ENCODE data around the gene ABLIM2.
A peak's percentile ranks its signal among the peaks of the same experiment; 100 is the strongest.
"Not testable (repeated sequence)": the region's sequence is repeated elsewhere in the genome, so short reads cannot be mapped to it uniquely, and the experiment has no call there.

Gene ABLIM2

GRCh38 chr4:7950301-7951092 is 208.1 kb downstream of the ABLIM2 start:
- no peak for DNase-seq

- DNase-seq = no peak
These were observed 208.9 kb downstream of the ABLIM2 start for GRCh38 chr4:7949759-7950158.

DNA sequence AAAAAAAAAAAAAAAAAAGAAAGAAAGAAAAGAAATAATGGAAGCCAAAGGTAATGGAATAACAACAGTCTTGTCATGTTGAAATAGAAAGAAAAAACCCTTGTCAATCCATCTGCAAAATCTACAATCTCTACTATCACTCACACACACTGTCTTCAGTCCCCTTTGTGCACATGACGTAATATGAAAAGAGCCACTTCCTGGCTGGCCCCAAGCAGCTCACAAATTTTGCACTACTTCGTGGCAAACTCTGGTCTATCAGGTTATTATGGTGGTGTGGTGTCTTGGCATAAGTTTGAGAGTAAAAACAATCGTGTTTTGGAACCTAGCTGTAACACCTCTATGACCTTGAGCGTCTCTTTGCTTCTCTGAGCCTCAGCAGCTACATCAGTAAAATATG is 210.7 kb downstream of the ABLIM2 start:
- DNase-seq = no peak

DNA sequence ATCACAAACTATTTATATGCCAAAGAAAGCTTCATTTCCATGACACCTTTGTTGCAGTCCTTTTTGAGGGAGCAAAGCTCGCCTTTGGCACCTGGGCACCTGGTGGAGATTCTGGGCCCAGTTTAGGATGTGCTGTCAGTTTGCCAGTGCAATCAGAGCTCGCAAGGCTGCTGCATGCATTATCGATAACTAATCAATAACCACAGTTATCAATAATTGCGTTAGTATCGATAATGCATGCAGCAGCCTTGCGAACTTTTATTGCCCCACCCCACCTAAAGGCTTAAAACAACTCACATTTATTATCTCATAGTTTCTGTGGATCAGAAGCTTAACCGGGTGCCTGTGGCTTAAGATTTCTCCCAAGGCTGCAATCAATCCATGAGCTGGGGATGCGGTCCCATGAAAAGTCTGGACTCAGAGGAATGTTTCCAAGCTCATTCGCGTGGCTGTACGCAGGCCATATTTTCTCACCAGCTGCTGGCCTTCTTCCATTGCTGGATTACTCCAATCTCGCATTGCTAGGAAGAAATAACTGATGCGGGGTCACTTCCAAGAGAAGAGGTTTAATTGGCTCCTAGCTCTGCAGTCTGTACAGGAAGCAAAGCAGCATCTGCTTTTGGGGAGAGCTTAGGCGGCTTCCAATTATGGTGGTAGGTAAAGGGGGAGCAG is 212.8 kb downstream of the ABLIM2 start:
- no peak for DNase-seq

- DNase-seq = no peak
These were observed 213.9 kb downstream of the ABLIM2 start for GRCh38 chr4:7944599-7945220.

DNA sequence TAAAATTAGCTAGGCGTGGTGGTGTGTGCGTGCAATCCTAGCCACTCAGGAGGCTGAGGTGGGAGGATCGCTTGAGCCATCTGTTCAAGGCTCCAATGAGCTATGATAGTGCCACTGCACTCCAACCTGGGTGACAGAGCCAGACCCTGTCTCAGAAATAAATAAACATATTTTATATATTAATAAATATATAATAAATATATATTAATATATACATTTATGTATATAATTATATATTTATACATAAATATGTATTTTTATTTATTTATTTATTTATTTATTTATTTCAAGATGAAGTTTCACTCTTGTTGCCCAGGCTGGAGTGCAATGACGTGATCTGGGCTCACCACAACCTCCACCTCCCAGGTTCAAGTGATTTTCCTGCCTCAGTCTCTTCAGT is 214.9 kb downstream of the ABLIM2 start:
- not testable (repeated sequence) for DNase-seq

DNA sequence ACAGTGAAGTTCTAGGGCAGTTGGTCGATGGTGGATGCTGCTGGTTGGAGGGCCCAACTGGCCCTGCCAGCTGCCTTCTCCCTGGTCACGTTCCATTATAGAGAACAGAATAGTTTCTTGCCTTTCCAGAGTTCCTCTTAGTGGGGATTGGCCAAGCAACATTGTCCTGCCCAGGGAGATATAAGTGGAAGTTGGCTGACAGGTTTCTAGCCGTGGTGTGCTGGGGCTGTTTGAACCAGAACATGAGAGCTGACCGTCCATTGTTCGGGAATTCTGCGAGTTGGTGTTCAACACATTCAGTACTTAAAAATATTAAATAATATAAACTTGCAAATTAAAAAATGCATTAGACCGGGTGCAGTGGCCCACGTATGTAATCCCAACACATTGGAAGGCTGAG is 215.4 kb downstream of the ABLIM2 start:
- DNase-seq = no peak

- no peak for DNase-seq
These were observed 216.6 kb downstream of the ABLIM2 start for GRCh38 chr4:7941965-7942496.

DNA sequence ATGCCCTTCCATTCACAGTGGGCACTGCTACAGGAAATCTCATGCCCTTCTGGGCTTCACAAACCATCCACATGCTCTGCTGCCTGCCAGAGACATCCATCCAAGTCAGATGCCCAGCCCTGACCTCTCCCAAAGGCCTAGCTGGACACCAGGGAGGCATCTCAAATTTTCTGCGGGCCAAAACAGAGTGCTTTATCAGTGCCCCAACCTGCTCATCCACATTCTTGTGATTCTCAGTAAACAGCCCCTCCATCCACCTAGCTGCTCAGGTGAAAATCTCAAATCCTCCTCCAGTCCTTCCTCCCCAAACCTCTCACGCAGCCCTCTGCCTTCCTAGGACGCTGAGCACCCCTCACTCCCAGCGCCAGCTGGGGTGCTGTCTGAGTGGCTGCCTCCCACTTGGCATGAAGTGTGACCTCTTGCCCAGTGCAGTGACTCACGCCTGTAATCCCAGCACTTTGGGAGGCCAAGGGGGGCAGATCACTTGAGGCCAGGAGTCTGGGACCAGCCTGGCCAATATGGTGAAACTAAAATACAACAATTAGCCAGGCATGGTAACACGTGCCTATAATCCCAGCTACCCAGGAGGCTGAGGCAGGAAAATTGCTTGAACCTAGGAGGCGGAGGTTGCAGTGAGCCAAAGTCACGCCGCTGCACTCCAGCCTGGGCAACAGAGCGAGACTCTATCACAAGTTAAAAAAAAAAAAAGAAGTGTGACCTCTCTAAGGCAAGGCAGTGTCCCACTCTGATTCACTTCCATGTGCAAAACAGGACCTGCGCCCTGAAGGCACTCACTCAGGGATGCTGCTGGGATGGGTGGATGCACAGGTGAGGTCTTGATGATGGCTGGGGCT is 217.3 kb downstream of the ABLIM2 start:
- no peak for DNase-seq

DNA sequence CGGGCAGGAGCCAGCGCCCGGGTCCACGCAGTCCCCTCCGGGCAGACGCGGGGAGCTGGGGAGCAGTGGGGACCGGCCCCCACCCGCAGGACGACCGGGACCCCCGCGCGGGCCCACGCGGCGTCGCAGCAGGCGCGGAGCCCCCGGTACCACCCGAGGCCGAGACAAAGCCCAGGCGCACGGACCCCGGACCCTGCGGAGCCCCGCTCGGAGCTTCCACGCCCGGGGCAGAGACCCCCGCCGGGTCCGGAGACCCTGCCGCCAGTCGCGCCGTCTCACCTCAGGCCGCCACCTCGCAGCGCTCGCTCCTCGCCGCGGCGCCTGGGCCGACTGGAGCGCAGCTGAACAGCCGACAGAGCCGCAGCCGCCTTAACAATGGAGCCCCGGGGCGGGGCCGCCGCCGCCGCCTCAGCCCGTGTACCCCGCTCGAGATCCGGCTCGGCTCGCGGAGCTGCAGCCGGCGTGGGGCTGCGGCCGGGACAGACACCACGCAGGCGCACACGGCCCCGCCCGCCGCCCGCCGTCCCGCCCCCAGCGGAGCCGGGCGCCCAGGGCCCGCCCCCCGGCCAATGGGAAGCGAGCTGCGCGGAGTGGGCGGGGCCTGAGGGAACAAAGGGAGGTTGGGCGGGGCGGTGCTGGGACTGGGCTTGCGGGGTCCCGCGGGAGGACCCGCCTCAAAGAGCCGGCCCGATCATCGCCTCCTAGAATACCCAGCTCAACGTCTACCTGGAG is 219.1 kb downstream of the ABLIM2 start, which contains the start of gene AFAP1:
Gene AFAP1 (minus strand): TSS at position 485 of the 732 bp plus-strand sequence. CDS start 67,783 bp downstream, outside the sequence.
- peak; percentile 90 for DNase-seq

DNA sequence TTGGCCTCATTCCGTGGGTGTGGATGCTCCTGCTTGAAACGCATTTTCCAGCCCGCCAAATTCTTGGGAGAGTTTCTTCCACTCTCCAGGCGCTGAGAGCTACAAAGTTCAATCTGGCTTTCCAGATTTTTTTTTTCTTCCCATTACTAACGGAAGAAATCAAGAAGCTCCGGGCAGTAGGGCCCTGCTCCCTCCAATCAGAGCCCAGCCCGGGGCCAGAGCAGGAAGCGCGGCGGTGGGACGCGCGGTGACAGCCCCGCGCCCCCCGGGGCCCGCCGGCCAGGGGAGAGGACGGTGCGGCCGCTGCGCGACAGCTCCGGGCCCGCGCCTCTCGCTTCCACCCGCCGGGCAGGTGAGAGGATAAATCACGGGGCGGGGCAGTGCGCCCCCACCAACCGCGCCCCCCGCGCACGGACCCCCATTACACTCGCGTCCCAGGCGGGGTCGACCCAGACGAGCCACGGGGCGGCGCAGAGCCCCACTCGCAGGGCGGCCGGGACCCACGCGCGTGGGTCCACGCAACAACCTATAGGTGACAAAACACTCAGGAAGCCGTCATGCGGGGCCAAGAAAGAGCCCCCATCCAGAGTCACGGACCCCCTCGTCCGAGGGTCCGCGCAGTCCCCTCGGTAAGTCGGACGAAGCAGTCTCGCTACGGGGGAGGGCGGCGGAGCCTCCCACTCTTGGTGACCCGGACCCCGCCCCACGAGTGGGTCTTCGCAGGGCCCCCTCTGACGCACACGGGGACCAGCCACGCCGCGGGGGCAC is 219.8 kb downstream of the ABLIM2 start:
- no peak for DNase-seq

DNA sequence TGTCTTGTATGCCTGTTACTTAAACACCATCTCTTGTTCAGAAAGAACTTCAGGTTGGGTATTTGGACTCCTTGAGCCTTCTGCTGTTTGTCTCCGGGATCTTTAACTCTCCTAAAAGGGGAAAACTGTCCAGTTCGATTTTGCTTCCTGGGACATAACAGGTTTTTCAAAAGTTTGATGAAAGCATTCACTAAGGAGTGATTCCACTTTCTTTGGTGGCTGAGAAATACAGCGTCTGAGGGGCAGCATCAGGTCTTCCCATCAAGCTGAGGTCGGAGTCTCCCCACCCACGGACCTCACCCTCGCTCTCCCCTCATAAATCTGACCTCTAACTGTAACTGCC is 220.4 kb downstream of the ABLIM2 start:
- no peak for DNase-seq

DNA sequence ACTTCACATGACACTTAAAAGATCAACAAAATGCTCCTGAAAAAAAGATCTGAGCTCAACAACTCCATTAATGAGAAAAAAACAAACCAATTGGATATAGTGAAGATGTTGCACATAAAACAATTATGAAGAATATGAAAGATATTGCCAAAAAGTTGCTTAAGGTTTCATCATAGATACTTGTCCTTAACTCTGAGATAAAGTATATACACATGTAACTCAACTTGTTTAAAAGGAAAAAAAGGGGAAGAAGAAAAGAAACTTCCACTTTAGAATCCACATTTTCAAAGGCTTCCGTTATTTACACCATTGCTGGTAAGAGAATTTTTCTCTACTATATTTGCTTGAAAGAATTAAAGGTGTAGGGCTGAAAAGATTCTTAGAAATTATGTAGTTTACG is 221.6 kb downstream of the ABLIM2 start:
- DNase-seq = no peak

DNA sequence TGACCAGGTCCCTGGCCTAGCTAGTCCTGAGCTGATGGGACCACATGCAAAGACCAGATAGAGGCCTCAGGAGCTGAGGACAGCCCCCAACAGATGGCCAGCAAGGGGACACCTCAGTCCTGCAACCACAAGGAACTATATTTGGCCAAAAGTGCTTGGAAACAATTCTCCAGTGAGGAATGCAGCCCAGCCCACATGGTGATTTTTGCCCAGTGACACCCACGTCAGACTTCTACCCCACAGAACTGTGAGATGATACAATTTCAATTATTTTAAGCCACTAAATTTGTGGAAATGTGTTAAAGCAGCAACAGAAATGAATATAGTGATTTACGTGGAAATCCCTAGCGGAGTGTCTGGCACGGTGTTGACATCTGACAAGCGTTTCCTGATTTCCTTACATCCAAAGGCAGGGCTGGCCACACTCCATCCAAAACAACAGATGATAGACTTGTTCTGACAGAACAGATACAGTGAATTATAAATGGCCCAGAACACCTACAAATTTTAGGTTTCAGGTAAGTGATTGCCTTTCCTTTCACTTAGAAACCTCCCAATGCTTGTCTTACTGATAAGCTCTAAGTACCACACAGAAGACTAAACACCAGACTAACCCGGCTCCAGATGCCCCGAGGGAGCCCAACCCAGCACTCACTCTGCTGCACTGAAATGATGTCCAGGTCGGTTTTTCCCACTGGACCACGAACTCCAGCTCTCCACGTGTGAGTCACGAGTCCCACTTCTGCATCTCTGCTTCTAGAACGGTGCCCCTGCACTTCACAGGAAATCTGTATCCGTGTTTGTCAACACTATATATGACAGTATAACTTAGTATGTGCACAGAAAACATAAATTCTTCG is 224.7 kb downstream of the ABLIM2 start:
- DNase-seq = no peak

GRCh38 chr4:7932287-7932686 is 226.3 kb downstream of the ABLIM2 start:
- no peak for DNase-seq

DNA sequence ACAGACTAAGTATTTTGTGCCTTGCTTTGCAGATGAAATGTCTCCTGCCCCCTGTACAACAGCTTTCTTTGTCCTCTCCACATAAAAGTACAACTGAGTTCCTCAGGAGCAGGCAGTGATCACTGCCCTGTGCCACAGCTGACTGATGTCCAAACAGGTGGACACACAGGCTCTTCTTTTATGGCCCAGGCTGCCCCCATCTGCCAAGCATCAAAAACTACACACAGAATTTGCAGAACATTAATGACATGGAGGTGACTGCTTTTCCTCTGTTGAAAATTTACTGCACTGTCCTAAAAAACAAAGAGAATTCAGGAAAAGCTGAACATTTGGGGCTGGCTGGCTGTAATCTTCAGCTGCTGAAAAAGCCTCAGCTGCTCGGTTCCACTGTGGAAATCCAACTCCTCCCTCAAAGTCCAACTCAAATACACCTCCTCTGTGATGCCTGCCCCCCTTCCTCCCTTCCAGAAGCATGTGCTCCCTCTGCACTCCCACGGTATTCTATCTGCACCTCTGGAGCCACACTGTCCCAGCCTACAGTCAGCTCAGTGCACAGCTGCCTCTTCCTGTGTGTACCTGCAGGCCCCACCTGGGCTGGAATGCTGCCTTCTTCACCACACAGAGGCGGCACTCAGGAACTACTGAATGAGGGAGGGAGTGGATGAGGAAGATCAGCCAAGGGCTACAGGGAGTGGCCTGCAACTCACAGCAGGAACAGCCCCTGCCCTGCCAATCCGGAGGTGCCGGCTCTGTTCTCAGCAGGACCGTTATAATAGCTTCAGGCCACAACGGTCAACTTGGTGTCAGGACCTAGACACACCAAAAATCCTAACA is 229.3 kb downstream of the ABLIM2 start:
- no peak for DNase-seq

GRCh38 chr4:7928711-7929110 is 229.9 kb downstream of the ABLIM2 start:
- no peak for DNase-seq

DNA sequence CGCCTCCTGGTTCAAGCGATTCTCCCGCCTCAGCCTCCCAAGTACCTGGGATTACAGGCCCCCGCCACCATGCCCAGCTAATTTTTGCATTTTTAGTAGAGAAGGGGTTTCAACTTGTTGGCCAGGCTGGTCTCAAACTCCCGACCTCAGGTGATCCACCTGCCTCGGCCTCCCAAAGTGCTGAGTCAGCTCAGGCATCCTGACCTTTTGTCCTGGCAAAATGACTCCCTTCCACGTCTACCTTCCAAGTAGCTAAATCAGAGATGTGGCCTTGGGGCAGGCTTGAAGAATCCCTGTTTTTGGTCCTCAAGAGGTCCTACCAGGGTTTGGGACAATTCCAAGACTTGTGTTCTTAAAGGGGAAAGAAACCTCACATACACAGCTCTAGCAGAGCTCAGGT is 231.8 kb downstream of the ABLIM2 start:
- no peak for DNase-seq

GRCh38 chr4:7924570-7924969 is 234.0 kb downstream of the ABLIM2 start:
- DNase-seq = no peak
